Measurements from ENCODE around the gene MYH11.
"Not testable (repeated sequence)": the region's sequence is repeated elsewhere in the genome, so short reads cannot be mapped to it uniquely, and the experiment has no call there.

The MYH11 gene

GRCh38 chr16:15811481-15812400, 45.1 kb downstream of the MYH11 start:
- DNase-seq (ENCODE audit: low spot score) = peak; percentile 27

GRCh38 chr16:15810949-15811348, 45.9 kb downstream of the MYH11 start:
- DNase-seq (ENCODE audit: low spot score) = no peak

- DNase-seq (ENCODE audit: low spot score) = no peak
Observed at GRCh38 chr16:15810411-15810810, 46.4 kb downstream of the MYH11 start.

GRCh38 chr16:15809297-15809696, 47.5 kb downstream of the MYH11 start:
- not testable (repeated sequence) for DNase-seq (ENCODE audit: low spot score)

GRCh38 chr16:15808071-15808470, 48.8 kb downstream of the MYH11 start:
- no peak for DNase-seq (ENCODE audit: low spot score)

- DNase-seq (ENCODE audit: low spot score) = no peak
Observed at GRCh38 chr16:15807603-15808009, 49.2 kb downstream of the MYH11 start.

GRCh38 chr16:15803618-15804017, 53.2 kb downstream of the MYH11 start:
- no peak for DNase-seq (ENCODE audit: low spot score)

- DNase-seq (ENCODE audit: low spot score) = no peak
Observed at GRCh38 chr16:15799851-15800495, 56.9 kb downstream of the MYH11 start.

- DNase-seq (ENCODE audit: low spot score) = no peak
Observed at GRCh38 chr16:15798671-15799070, 58.2 kb downstream of the MYH11 start.

GRCh38 chr16:15796885-15797284, 59.9 kb downstream of the MYH11 start:
- DNase-seq (ENCODE audit: low spot score) = no peak

- DNase-seq (ENCODE audit: low spot score) = no peak
Observed at GRCh38 chr16:15795615-15796014, 61.2 kb downstream of the MYH11 start.

- DNase-seq (ENCODE audit: low spot score) = no peak
Observed at GRCh38 chr16:15792563-15792971, 64.3 kb downstream of the MYH11 start.

- no peak for DNase-seq (ENCODE audit: low spot score)
Observed at GRCh38 chr16:15790458-15790857, 66.4 kb downstream of the MYH11 start.

- not testable (repeated sequence) for DNase-seq (ENCODE audit: low spot score)
Observed at GRCh38 chr16:15789816-15790215, 67.0 kb downstream of the MYH11 start.

GRCh38 chr16:15788846-15789239, 68.0 kb downstream of the MYH11 start:
- DNase-seq (ENCODE audit: low spot score) = no peak

GRCh38 chr16:15786501-15786900, 70.3 kb downstream of the MYH11 start:
- no peak for DNase-seq (ENCODE audit: low spot score)

GRCh38 chr16:15785386-15786059, 71.3 kb downstream of the MYH11 start:
- DNase-seq (ENCODE audit: low spot score) = no peak

GRCh38 chr16:15783985-15784384, 72.8 kb downstream of the MYH11 start:
- no peak for DNase-seq (ENCODE audit: low spot score)

GRCh38 chr16:15782573-15783365, 74.1 kb downstream of the MYH11 start:
- DNase-seq (ENCODE audit: low spot score) = peak; percentile 61

- DNase-seq (ENCODE audit: low spot score) = no peak
Observed at GRCh38 chr16:15781650-15782049, 75.2 kb downstream of the MYH11 start.

GRCh38 chr16:15780805-15781204, 76.0 kb downstream of the MYH11 start:
- no peak for DNase-seq (ENCODE audit: low spot score)
